HepG2 (cell line): ENCODE data around the gene ZNF608. TPM values are rescaled to one million over a fixed set of nuclear protein-coding genes. Genes with fewer than 3 reads are reported as not detected.

Experiments
- ATAC-seq: fragments of 200-7000 bp; cut with Tn5 transposase; 3 replicates; pipeline ENCODE4 v1.9.1; 2020; ENCODE audit warnings: mild to moderate bottlenecking, moderate library complexity
- BruUV-seq: library from RNA; stranded (reverse); fragments of 400-500 nt; replicated peaks from 2 replicates; lab custom pipeline; 2021; lab: Mats Ljungman, UMichigan
- CTCF ChIA-PET: fragments of 300-600 bp; formaldehyde crosslinking; extraction: SDS; loops from one replicate; lab custom pipeline; 2021; ENCODE audit warnings: low total read pairs, inconsistent platforms, low intra/inter-chr PET ratio; lab: Yijun Ruan, JAX
- POLR2A ChIA-PET: fragments of 350-600 bp; sonication (Branson Sonifier 250); formaldehyde crosslinking; loops from one replicate; lab custom pipeline; 2020; ENCODE audit warnings: antibody characterized with exemption, inconsistent platforms; lab: Yijun Ruan, JAX
- DNase-seq: peaks from one replicate; pipeline ENCODE4 v3.0.0-alpha.2; 2015; ENCODE audit warnings: low spot score
- FAIRE-seq: peaks from 3 replicates; lab custom pipeline; 2011; peaks lifted over from hg19 to GRCh38; lab: Jason Lieb, UNC
- H2AFZ ChIP-seq: one replicate; pipeline ENCODE4 v1.6.1; 2011; ENCODE audit warnings: low read length, inconsistent platforms
- H3K27ac ChIP-seq: fragments of 300-600 bp; 3 replicates; pipeline ENCODE4 v1.8.0; 2011; ENCODE audit warnings: mixed run types, mild to moderate bottlenecking, mixed read lengths, low read length, inconsistent platforms; ENCODE audit not compliant: insufficient read depth; ENCODE audit errors: extremely low read length
- H3K27me3 ChIP-seq, 2 experiments: fragments of 200-600 bp in 1 of 2; 2 replicates in 1 of 2; 3 replicates in 1 of 2; pipeline versions ENCODE4 v1.6.0 to v1.8.0; 2011; ENCODE audit warnings: low read length in 2 of 2, mild to moderate bottlenecking in 2 of 2, moderate library complexity in 2 of 2, inconsistent platforms in 1 of 2; ENCODE audit not compliant: insufficient read depth in 2 of 2, control insufficient read depth in 1 of 2
- H3K36me3 ChIP-seq, 2 experiments: fragments of 200-600 bp in 1 of 2; replicated peaks in 1 of 2; 2 replicates in 1 of 2; 3 replicates in 1 of 2; pipeline versions ENCODE4 v1.5.1 to v1.8.0; 2011; ENCODE audit warnings: low read length in 2 of 2, inconsistent platforms in 1 of 2; ENCODE audit not compliant: insufficient read depth in 2 of 2, control insufficient read depth in 1 of 2
- H3K4me1 ChIP-seq: 2 replicates; pipeline ENCODE4 v1.5.1; 2012; ENCODE audit warnings: low read length, inconsistent platforms; ENCODE audit not compliant: insufficient read depth
- H3K4me2 ChIP-seq: 2 replicates; pipeline ENCODE4 v1.6.0; 2011; ENCODE audit warnings: low read depth, low read length, inconsistent platforms
- H3K4me3 ChIP-seq, 3 experiments: fragments of 200-600 bp in 1 of 3; sonication (generic), shearing (Covaris generic) in 1 of 3; replicated peaks in 1 of 3; 2 replicates each; pipeline ENCODE4 v1.5.1; 2011 to 2016; ENCODE audit warnings: low read length in 3 of 3, inconsistent platforms in 2 of 3, low read depth in 2 of 3, mild to moderate bottlenecking in 2 of 3, control low read depth in 1 of 3, mixed read lengths in 1 of 3; ENCODE audit not compliant: insufficient read depth in 1 of 3
- H3K79me2 ChIP-seq: one replicate; pipeline ENCODE4 v1.6.1; 2011; ENCODE audit warnings: low read length, inconsistent platforms; ENCODE audit not compliant: insufficient read depth
- H3K9ac ChIP-seq: 2 replicates; pipeline ENCODE4 v1.6.0; 2011; ENCODE audit warnings: mild to moderate bottlenecking, low read depth, low read length, inconsistent platforms; ENCODE audit not compliant: insufficient read depth
- H3K9me3 ChIP-seq: 2 replicates; pipeline ENCODE4 v1.5.1; 2012; ENCODE audit warnings: mild to moderate bottlenecking, low read length
- H4K20me1 ChIP-seq: 2 replicates; pipeline ENCODE4 v1.6.0; 2011; ENCODE audit warnings: inconsistent platforms, mild to moderate bottlenecking, low read length, moderate library complexity; ENCODE audit not compliant: insufficient read depth
- CENPT ChIP-seq: sonication (generic); formaldehyde crosslinking; IDR thresholded peaks from 2 replicates; pipeline ENCODE4 v1.8.0; 2022; ENCODE audit warnings: low read depth, mild to moderate bottlenecking, moderate library complexity, missing genetic modification reagents
- CENPX ChIP-seq: sonication (generic); formaldehyde crosslinking; IDR thresholded peaks from 2 replicates; pipeline ENCODE4 v1.9.0; 2021; ENCODE audit warnings: mild to moderate bottlenecking, missing genetic modification reagents, moderate library complexity
- HNRNPUL1 ChIP-seq: fragments of 200-400 bp; formaldehyde crosslinking; IDR thresholded peaks from 2 replicates; pipeline ENCODE4 v1.6.1; 2017; ENCODE audit warnings: low read depth, mild to moderate bottlenecking, low read length, moderate library complexity
- MTF2 ChIP-seq: sonication (generic); formaldehyde crosslinking; IDR thresholded peaks from 2 replicates; pipeline ENCODE4 v1.5.0; 2020; ENCODE audit warnings: missing genetic modification reagents, borderline replicate concordance
- NKX3-1 ChIP-seq: sonication (generic); formaldehyde crosslinking; IDR thresholded peaks from 2 replicates; pipeline ENCODE4 v1.5.0; 2020; ENCODE audit warnings: missing genetic modification reagents
- NONO ChIP-seq, 2 experiments: fragments of 450-650 bp in 1 of 2; sonication (generic) in 1 of 2; formaldehyde crosslinking in 1 of 2; IDR thresholded peaks in 1 of 2; conservative IDR thresholded peaks in 1 of 2; 2 replicates each; pipeline versions ENCODE4 v1.6.1 to v1.8.0; 2017 to 2022; ENCODE audit warnings: mild to moderate bottlenecking in 1 of 2, missing genetic modification reagents in 1 of 2, moderate library complexity in 1 of 2
- TCF12 ChIP-seq, 2 experiments: fragments of 450-650 bp in 1 of 2; sonication (generic) in 1 of 2; formaldehyde crosslinking in 1 of 2; IDR thresholded peaks; 2 replicates each; pipeline versions ENCODE4 v1.6.1 to v1.8.0; 2017 to 2022; ENCODE audit warnings: antibody characterized with exemption in 1 of 2, mild to moderate bottlenecking in 1 of 2, missing genetic modification reagents in 1 of 2, moderate library complexity in 1 of 2
- ZNF317 ChIP-seq: sonication (generic); formaldehyde crosslinking; IDR thresholded peaks from 2 replicates; pipeline ENCODE4 v1.5.0; 2020; ENCODE audit warnings: mild to moderate bottlenecking, missing genetic modification reagents
- ZNF333 ChIP-seq: sonication (generic); formaldehyde crosslinking; IDR thresholded peaks from 2 replicates; pipeline ENCODE4 v1.4.0; 2020; ENCODE audit warnings: mild to moderate bottlenecking, missing genetic modification reagents, borderline replicate concordance
- ZNF451 ChIP-seq: sonication (generic); formaldehyde crosslinking; IDR thresholded peaks from 2 replicates; pipeline ENCODE4 v1.5.0; 2020; ENCODE audit warnings: mild to moderate bottlenecking, missing genetic modification reagents
- ZNF629 ChIP-seq: sonication (generic); formaldehyde crosslinking; conservative IDR thresholded peaks from 2 replicates; pipeline ENCODE4 v1.5.0; 2020; ENCODE audit warnings: missing genetic modification reagents
- ZNF672 ChIP-seq: sonication (generic); formaldehyde crosslinking; IDR thresholded peaks from 2 replicates; pipeline ENCODE4 v1.8.1; 2022; ENCODE audit warnings: missing genetic modification reagents
- ZNF75D ChIP-seq: sonication (generic); formaldehyde crosslinking; IDR thresholded peaks from 2 replicates; pipeline ENCODE4 v1.8.1; 2023; ENCODE audit warnings: missing genetic modification reagents, mild to moderate bottlenecking, borderline replicate concordance
- WGBS: methylation state at CpG from one replicate; pipeline ENCODE4 v1.1.6; 2017; ENCODE audit warnings: low lambda C conversion rate; 5-methylcytosine and 5-hydroxymethylcytosine counted together
- in situ Hi-C: cut with HindIII; loops from 2 replicates; pipeline ENCODE4 v1.10.0; 2017; ENCODE audit warnings: low pct_unique_long_range_greater_than_20kb; ENCODE audit not compliant: extremely low pct_ligation_motif_present
- intact Hi-C: fragments of 100-400 bp; cut with micrococcal nuclease; formaldehyde crosslinking; loops from one replicate; pipeline ENCODE4 v1.10.0; 2022; ENCODE audit not compliant: unreplicated experiment
- polyA plus RNA-seq, 8 experiments: library from polyadenylated mRNA; depleted of rRNA in 3 of 8; stranded (reverse) in 7 of 8; unstranded in 1 of 8; fragments of >200 nt; fragmentation: Illumina TruSeq in 4 of 8; extraction: Trizol in 4 of 8; gene quantifications; 2 replicates each; pipeline versions ENCODE4 v1.2.1 to v1.2.3, GENCODE V29; 2011 to 2016; ENCODE audit warnings: low read depth in 4 of 8, missing spikeins in 1 of 8, mixed read lengths in 1 of 8; ENCODE audit not compliant: insufficient read depth in 1 of 8
- total RNA-seq, 5 experiments: library from RNA; depleted of rRNA; stranded (reverse); fragments of >200 nt; fragmentation: Illumina TruSeq; extraction: Trizol; gene quantifications; 2 replicates each; pipeline ENCODE4 v1.2.3, GENCODE V29; 2016; ENCODE audit warnings: low read depth in 1 of 5
- TF ChIP-seq, protein P1 (sequence below): sonication (generic); formaldehyde crosslinking; IDR thresholded peaks from 2 replicates; pipeline ENCODE4 v1.5.0; 2020; ENCODE audit warnings: missing genetic modification reagents
- TF ChIP-seq, protein P2 (sequence below): sonication (generic); formaldehyde crosslinking; IDR thresholded peaks from 2 replicates; pipeline ENCODE4 v1.8.1; 2023; ENCODE audit warnings: mild to moderate bottlenecking, moderate library complexity, missing genetic modification reagents
- TF ChIP-seq, protein P3 (sequence below): sonication (generic); formaldehyde crosslinking; IDR thresholded peaks from 2 replicates; pipeline ENCODE4 v1.4.0; 2020; ENCODE audit warnings: missing genetic modification reagents
- TF ChIP-seq, protein P4 (sequence below): sonication (generic); formaldehyde crosslinking; IDR thresholded peaks from 2 replicates; pipeline ENCODE4 v1.4.0; 2020; ENCODE audit warnings: missing genetic modification reagents; ENCODE audit errors: not compliant biosample characterization

ZNF608 gene
- total and polyA plus RNA-seq, 2 of the 13 experiments (the other 11 are each of a cell fraction or from before 2014, with no cell fraction given) = 0.66 to 0.91 TPM

DNA sequence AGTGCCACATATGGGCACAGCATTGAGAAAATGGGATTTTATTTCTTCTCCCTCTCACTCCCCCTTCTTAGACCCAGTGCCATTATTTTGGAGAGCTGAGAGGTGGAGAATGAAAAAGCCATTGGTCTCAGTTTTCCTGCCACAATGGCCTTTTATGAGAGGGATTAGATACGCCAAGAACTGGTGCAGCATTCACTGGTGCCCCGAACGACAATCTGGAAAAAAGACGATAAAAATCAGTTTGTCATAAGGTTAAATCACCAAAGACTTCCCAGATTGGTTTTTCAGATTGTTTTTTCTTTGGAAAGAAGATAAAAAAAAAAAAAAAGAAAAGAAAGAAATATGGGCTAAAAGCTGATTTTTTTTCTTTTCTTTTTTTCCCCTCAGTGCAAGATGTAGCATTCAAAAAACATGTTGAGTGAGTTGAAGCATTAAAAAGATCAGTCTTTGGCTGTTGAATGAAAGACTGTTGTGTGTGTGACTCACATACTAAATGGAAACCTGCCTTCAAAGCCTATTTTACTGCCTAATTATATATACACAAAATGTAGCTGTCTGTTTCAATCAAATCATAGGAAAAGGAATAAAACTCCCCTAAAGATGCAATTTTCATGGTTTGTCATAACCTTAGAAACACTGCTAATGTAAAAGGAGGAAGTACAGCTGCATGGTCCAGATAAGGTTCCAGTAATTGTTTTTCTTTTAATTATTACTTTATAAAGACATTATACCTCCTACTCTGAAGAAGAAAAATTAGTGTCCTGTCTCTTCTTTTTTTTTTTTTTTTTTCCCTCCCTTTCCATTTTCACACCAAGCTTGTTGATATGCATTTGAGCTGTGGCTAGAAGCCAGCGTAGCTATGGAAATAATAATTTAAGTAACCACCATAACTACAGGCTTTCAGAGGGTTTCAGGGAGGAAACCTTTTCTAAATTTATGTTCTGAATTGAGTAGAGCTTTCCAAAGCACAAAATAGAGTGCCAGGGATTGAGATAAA is 27.2 kb upstream of the ZNF608 start:
- Histone ChIP-seq H3K4me1 (no peaks in the 10 kb centered on the region), H3K4me2 (no peak overlapping the region), H2AFZ (no peak overlapping the region), H3K27me3 (0 out of 5 replicates have a peak, but pooled peaks cover 0 to 4% of the 10 kb centered on the region in 2 experiments), H3K79me2 (no peaks in the 10 kb centered on the region), H3K36me3 (no peaks in the 10 kb centered on the region), H4K20me1 (no peaks in the 10 kb centered on the region), H3K9me3 (no peaks in the 10 kb centered on the region), H3K27ac (no peak overlapping the region), H3K4me3 (no peak overlapping the region), H3K9ac (no peak overlapping the region)
- POLR2A ChIA-PET = no interaction called here
- intact Hi-C loops = no loop called here
- DNase-seq = no peak
- WGBS = 31% methylated on average over 5 of the region's 5 CpGs
- no peak for FAIRE-seq
- in situ Hi-C loops = no loop called here
- BruUV-seq = no TSS peak
- CTCF ChIA-PET = no interaction called here
- no peak for ATAC-seq
- TF ChIP-seq NKX3-1 (CRISPR knock-in tag) = no peak
- TF ChIP-seq, protein P1, sequence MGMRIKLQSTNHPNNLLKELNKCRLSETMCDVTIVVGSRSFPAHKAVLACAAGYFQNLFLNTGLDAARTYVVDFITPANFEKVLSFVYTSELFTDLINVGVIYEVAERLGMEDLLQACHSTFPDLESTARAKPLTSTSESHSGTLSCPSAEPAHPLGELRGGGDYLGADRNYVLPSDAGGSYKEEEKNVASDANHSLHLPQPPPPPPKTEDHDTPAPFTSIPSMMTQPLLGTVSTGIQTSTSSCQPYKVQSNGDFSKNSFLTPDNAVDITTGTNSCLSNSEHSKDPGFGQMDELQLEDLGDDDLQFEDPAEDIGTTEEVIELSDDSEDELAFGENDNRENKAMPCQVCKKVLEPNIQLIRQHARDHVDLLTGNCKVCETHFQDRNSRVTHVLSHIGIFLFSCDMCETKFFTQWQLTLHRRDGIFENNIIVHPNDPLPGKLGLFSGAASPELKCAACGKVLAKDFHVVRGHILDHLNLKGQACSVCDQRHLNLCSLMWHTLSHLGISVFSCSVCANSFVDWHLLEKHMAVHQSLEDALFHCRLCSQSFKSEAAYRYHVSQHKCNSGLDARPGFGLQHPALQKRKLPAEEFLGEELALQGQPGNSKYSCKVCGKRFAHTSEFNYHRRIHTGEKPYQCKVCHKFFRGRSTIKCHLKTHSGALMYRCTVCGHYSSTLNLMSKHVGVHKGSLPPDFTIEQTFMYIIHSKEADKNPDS (CRISPR knock-in tag) = no peak
- TF ChIP-seq ZNF333 (CRISPR knock-in tag) = no peak
- no peak for TF ChIP-seq ZNF672
- TF ChIP-seq, protein P2, sequence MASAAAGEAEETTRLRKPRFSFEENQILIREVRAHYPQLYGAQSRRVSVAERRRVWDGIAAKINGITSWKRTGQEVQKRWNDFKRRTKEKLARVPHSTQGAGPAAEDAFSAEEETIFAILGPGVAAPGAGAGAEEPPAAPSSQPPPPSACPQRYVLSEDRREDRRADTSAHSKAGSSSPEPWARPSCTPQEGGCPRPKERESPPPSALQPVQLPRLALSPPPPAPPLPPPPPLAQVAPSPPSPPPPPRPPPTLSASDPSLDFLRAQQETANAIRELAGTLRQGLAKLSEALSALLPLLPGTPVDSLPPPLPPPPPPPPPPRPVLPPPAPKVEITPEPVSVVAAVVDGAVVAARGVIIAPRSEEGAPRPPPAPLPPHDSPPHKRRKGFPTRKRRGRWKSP (CRISPR knock-in tag) = no peak
- TF ChIP-seq ZNF317 (CRISPR knock-in tag) = no peak
- TF ChIP-seq CENPT = no peak
- no peak for TF ChIP-seq CENPX
- no peak for TF ChIP-seq ZNF629
- no peak for TF ChIP-seq TCF12 (IDR thresholded peaks at IDR 0.05)
- no peak for TF ChIP-seq TCF12 (CRISPR knock-in tag; IDR thresholded peaks at IDR 0.05)
- no peak for TF ChIP-seq ZNF75D (CRISPR knock-in tag)
- TF ChIP-seq, protein P3, sequence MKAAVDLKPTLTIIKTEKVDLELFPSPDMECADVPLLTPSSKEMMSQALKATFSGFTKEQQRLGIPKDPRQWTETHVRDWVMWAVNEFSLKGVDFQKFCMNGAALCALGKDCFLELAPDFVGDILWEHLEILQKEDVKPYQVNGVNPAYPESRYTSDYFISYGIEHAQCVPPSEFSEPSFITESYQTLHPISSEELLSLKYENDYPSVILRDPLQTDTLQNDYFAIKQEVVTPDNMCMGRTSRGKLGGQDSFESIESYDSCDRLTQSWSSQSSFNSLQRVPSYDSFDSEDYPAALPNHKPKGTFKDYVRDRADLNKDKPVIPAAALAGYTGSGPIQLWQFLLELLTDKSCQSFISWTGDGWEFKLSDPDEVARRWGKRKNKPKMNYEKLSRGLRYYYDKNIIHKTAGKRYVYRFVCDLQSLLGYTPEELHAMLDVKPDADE (CRISPR knock-in tag) = no peak
- no peak for TF ChIP-seq HNRNPUL1
- TF ChIP-seq NONO (IDR thresholded peaks at IDR 0.05) = no peak
- TF ChIP-seq NONO (CRISPR knock-in tag; conservative IDR thresholded peaks at IDR 0.05) = no peak
- TF ChIP-seq ZNF451 = no peak
- TF ChIP-seq, protein P4, sequence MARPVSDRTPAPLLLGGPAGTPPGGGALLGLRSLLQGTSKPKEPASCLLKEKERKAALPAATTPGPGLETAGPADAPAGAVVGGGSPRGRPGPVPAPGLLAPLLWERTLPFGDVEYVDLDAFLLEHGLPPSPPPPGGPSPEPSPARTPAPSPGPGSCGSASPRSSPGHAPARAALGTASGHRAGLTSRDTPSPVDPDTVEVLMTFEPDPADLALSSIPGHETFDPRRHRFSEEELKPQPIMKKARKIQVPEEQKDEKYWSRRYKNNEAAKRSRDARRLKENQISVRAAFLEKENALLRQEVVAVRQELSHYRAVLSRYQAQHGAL (CRISPR knock-in tag) = no peak
- TF ChIP-seq MTF2 (CRISPR knock-in tag) = no peak
